ENCODE data around the gene PHF3.
A peak's percentile ranks its signal among the peaks of the same experiment; 100 is the strongest.

PHF3 gene

DNA sequence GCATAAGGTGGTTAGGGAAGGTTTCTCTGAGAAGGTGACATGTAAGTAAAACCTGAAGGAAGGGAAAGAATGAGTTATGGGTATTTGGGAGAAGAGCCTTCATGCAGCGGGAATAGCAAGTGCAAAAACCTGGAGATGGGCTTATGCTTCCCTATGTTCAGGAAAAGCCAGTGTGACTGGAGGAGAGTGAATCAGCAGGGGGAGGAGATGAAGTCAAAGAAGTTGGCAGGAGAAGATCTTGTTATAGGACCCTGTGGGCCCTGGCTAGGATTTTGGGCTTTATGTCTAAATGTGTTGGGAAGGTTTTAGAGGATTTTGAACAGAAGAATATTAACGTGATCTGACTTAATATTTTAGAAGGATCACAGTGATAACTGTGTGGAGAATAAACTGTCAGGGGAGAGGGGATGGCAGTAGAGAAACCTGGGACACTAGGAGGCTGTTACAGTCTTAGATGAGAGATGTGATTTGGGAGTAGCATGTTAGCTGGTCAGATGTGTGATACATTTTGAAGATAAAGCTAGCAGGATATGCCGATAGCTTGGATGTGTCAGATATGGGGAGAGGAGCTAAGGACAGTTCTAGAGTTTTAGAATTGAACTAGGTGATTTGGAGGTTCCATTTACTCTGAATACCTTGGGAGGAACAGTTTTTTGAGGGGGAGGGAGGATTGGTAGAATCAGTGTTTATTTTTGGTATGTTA lies 41.0 kb downstream of the PHF3 start:
- TF ChIP-seq POLR2AphosphoS5 (IDR thresholded peaks at IDR 0.05; ENCODE audit: low read depth, low read length) (no peak), TAF1 (IDR thresholded peaks at IDR 0.05; ENCODE audit: borderline replicate concordance, low read depth, low read length) (no peak), POLR2A (IDR thresholded peaks at IDR 0.05; ENCODE audit: low read depth, low read length) (no peak)
- DNase-seq (ENCODE audit: insufficient read length) = no peak
- no peak for FAIRE-seq

DNA sequence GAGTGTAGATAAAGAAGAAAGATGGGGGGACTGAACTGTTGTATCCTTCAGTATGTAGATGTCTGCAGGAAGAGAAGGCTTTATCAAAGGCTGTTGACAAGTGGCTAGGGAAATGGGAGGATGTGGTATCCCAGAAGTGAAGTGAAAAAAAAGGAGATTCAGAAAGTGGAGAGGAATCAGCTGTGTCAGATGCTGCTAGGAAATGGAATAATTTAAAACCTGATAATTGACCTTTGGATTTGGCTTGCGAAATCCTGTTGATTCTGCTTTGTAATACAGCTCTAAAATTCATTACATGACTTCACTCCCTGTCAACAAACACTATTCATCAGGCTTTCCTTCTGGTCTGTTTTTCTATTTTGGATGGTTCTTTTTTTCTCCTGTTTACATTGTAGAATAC lies 41.7 kb downstream of the PHF3 start:
- DNase-seq (ENCODE audit: insufficient read length) (no peak), FAIRE-seq (no peak)
- TF ChIP-seq POLR2AphosphoS5 (IDR thresholded peaks at IDR 0.05; ENCODE audit: low read depth, low read length) = no peak
- no peak for TF ChIP-seq POLR2A (IDR thresholded peaks at IDR 0.05; ENCODE audit: low read depth, low read length)
- TF ChIP-seq TAF1 (IDR thresholded peaks at IDR 0.05; ENCODE audit: borderline replicate concordance, low read depth, low read length) = no peak

GRCh38 chr6:63683071-63683603 lies 47.5 kb downstream of the PHF3 start:
- no peak for TF ChIP-seq POLR2AphosphoS5 (IDR thresholded peaks at IDR 0.05; ENCODE audit: low read depth, low read length)
- no peak for TF ChIP-seq TAF1 (IDR thresholded peaks at IDR 0.05; ENCODE audit: borderline replicate concordance, low read depth, low read length)
- no peak for TF ChIP-seq POLR2A (IDR thresholded peaks at IDR 0.05; ENCODE audit: low read depth, low read length)
- FAIRE-seq = peak; percentile 78
- no peak for DNase-seq (ENCODE audit: insufficient read length)

DNA sequence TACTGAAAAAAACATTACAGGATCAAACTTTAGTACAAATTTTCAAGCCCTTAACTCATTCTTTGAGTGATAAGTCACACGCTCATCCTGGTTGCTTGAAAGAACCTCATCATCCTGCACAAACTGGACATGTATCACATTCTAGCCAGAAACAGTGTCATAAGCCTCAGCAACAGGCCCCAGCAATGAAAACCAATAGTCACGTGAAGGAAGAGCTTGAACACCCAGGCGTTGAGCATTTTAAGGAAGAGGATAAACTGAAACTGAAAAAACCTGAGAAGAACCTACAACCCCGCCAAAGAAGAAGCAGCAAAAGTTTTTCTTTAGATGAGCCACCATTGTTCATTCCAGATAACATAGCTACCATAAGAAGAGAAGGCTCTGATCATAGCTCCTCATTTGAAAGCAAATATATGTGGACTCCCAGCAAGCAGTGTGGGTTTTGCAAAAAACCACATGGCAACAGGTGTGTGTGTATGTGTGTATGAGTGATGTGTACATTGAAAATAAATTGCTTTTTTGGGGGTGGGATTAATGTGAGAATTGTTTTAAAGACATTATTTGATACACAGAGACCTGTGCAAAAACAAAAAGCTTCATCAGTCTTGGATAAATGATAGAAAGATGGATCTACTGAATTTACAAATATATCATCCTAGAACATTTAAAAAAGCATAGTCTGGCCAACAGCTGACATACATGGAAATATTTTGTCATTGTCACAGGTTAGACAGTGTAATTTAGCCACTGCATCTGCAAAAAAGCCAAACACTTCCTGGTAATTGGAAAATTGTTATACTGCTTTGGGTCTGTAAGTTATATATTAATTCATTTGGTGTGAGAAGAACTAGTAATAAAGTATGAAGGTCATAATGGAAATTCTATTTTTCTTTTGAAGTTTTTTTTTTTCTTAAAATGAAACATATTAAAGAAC lies 50.1 kb downstream of the PHF3 start:
- FAIRE-seq (peak; percentile 88), DNase-seq (ENCODE audit: insufficient read length) (no peak)
- TF ChIP-seq POLR2AphosphoS5 (IDR thresholded peaks at IDR 0.05; ENCODE audit: low read depth, low read length) (no peak), POLR2A (IDR thresholded peaks at IDR 0.05; ENCODE audit: low read depth, low read length) (no peak), TAF1 (IDR thresholded peaks at IDR 0.05; ENCODE audit: borderline replicate concordance, low read depth, low read length) (no peak)

DNA sequence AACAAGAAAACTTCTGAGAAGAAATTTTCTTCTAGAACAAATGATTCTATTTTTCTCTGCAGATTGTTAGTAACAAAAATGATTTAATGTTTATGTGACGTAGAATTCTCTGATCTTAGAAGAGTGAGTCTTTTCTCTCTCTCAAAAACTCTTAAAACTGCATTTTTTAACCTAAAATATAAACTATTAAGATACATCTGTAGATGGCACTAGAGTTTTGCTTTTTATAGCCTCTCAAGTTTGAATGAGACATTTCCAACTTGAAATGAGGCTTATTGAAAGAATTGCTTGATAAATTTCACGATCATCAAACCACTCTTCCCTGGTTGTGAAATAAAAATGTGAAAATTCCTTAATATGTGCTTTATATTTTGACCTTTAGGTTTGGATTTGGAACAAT lies 53.8 kb downstream of the PHF3 start:
- FAIRE-seq (no peak), DNase-seq (ENCODE audit: insufficient read length) (no peak)

DNA sequence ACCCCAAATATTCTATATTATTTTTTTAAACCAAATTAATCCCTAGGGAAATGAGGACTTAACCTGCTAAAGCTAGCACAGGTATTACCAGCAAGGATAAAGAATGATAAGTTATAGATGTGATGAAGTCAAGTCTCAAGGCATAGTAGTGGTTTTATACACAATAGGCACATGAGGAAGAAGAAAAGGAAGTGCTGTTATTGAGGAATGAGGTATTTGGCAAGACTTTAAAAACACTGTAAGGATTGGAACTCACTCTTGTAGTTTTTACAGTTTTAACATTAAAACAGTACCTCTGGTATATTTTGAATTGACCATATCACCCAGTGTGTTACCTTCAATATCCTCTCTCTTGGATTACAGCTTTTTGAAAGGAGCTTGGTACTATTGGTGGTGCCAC lies 54.6 kb downstream of the PHF3 start:
- FAIRE-seq (no peak), DNase-seq (ENCODE audit: insufficient read length) (no peak)
- no peak for TF ChIP-seq TAF1 (IDR thresholded peaks at IDR 0.05; ENCODE audit: borderline replicate concordance, low read depth, low read length)
- TF ChIP-seq POLR2AphosphoS5 (IDR thresholded peaks at IDR 0.05; ENCODE audit: low read depth, low read length) = no peak
- TF ChIP-seq POLR2A (IDR thresholded peaks at IDR 0.05; ENCODE audit: low read depth, low read length) = no peak

More for the DNA sequence above, 53.8 kb downstream of the PHF3 start:
- TF ChIP-seq TAF1 (IDR thresholded peaks at IDR 0.05; ENCODE audit: borderline replicate concordance, low read depth, low read length) (no peak), POLR2AphosphoS5 (IDR thresholded peaks at IDR 0.05; ENCODE audit: low read depth, low read length) (no peak), POLR2A (IDR thresholded peaks at IDR 0.05; ENCODE audit: low read depth, low read length) (no peak)

DNA sequence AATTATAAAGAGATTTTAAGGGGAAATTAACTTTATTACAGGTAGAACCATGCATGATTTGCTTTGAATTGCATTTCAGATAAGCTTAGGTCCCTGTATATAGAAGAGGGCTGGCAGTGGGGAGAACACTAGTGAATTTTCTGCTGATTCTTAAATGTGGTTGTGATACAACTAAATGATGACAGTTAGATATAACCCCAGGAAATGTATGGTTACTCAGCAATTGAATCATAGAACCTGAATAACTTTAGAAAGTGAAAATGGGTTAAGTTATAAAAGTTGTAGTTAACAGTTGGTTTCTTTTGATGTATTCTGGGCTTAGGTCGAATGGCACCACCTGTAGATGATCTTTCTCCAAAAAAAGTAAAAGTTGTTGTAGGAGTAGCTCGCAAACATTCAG lies 70.1 kb downstream of the PHF3 start:
- no peak for DNase-seq (ENCODE audit: insufficient read length)
- TF ChIP-seq POLR2A (IDR thresholded peaks at IDR 0.05; ENCODE audit: low read depth, low read length) (no peak), TAF1 (IDR thresholded peaks at IDR 0.05; ENCODE audit: borderline replicate concordance, low read depth, low read length) (no peak), POLR2AphosphoS5 (IDR thresholded peaks at IDR 0.05; ENCODE audit: low read depth, low read length) (no peak)
- no peak for FAIRE-seq

GRCh38 chr6:63706630-63707029 lies 71.0 kb downstream of the PHF3 start:
- DNase-seq (ENCODE audit: insufficient read length) (no peak), FAIRE-seq (peak; percentile 38)
- TF ChIP-seq TAF1 (IDR thresholded peaks at IDR 0.05; ENCODE audit: borderline replicate concordance, low read depth, low read length) (no peak), POLR2AphosphoS5 (IDR thresholded peaks at IDR 0.05; ENCODE audit: low read depth, low read length) (no peak), POLR2A (IDR thresholded peaks at IDR 0.05; ENCODE audit: low read depth, low read length) (no peak)

DNA sequence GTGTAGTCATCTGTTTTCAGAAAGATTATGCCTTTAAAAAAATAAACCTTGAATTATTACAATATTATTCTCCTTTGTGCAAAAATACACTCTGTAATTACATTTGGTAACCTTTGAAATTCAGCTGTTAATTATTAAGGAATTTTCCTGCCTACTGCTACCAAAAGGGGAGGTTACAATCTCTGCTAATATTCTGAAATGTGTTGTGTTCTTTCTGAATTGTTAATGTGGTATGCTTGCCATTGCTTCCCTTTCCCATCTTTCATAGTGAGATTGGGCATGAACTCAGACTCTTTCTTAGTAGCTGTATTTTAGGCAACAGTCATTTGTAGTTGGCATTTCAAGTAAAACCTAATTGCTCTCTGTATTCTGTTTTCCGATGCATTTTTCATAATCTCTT lies 73.0 kb downstream of the PHF3 start:
- no peak for TF ChIP-seq POLR2AphosphoS5 (IDR thresholded peaks at IDR 0.05; ENCODE audit: low read depth, low read length)
- TF ChIP-seq POLR2A (IDR thresholded peaks at IDR 0.05; ENCODE audit: low read depth, low read length) = no peak
- no peak for TF ChIP-seq TAF1 (IDR thresholded peaks at IDR 0.05; ENCODE audit: borderline replicate concordance, low read depth, low read length)
- no peak for DNase-seq (ENCODE audit: insufficient read length)
- FAIRE-seq = no peak

DNA sequence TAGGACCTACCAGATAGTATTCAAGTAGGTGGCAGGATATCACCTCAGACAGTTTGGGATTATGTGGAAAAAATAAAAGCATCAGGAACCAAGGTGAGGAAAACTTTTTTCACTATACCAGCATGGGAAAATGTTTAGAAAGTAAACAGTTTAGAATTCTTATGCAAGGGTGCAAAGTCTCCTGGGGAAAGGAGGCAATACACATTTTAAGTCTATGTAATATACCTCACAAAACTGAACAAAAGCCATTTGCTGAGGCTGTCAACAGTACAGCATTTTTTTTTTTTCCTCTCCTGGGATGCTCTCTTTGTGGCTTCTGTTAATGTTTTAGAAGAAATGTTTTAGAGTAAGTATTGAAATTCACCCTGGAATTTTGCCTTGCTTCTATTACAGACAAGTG lies 73.5 kb downstream of the PHF3 start:
- DNase-seq (ENCODE audit: insufficient read length) (no peak), FAIRE-seq (peak; percentile 14)
- no peak for TF ChIP-seq POLR2A (IDR thresholded peaks at IDR 0.05; ENCODE audit: low read depth, low read length)
- no peak for TF ChIP-seq POLR2AphosphoS5 (IDR thresholded peaks at IDR 0.05; ENCODE audit: low read depth, low read length)
- TF ChIP-seq TAF1 (IDR thresholded peaks at IDR 0.05; ENCODE audit: borderline replicate concordance, low read depth, low read length) = no peak

DNA sequence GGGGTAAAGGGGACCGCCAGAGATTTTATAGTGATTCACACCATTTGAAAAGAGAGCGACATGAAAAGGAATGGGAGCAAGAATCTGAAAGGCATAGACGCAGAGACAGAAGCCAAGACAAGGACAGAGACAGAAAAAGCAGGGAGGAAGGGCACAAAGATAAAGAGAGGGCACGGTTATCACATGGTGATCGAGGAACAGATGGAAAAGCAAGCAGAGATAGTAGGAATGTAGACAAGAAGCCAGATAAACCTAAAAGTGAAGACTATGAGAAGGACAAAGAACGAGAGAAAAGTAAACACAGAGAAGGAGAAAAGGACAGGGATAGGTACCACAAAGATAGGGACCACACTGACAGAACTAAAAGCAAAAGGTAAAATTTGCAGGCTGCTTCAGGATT lies 77.7 kb downstream of the PHF3 start:
- no peak for FAIRE-seq
- TF ChIP-seq TAF1 (IDR thresholded peaks at IDR 0.05; ENCODE audit: borderline replicate concordance, low read depth, low read length) = no peak
- no peak for TF ChIP-seq POLR2A (IDR thresholded peaks at IDR 0.05; ENCODE audit: low read depth, low read length)
- TF ChIP-seq POLR2AphosphoS5 (IDR thresholded peaks at IDR 0.05; ENCODE audit: low read depth, low read length) = no peak
- no peak for DNase-seq (ENCODE audit: insufficient read length)

Measured in GM12892 (cell line).